GM21367 (cell line): Measurements from ENCODE around the gene POLDIP2.

Experiments used
- ATAC-seq: cut with Tn5 transposase; IDR thresholded peaks from one replicate; pipeline ENCODE4 v1.9.1; 2021; ENCODE audit not compliant: unreplicated experiment

POLDIP2 gene

DNA sequence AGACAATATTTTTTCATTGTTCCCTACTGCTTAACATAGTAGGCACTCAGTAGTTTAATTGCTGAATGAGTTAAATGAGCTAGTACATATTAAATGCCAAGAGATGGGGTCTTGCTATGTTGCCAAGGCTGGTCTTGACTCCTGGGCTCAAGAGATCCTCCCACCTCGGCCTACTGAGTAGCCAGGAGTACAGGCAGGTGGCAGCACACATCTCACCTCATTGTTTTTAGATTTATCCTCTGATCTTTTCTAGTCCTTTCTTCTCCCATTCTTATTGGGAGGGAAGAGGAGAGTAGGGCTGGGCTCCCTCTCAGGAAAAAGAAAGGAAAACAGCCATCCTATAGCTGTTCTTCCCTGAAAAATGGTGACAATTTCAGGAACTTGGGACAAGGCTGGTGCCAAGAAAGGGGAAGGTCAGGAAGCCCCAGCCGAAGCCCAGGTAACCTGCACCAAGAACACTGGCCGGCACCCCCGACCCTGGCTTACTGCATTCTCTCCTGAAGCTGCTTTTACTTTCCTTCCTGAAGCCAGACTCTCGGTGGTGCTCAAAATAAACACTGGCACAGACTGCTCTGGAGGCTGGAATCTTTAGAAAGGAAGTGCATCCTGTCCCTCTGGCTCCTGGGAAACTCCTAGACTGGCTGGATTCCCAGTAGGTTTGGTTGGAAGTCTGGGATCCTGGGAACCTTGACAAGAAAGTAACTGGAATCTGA is 19.1 kb downstream of the POLDIP2 start:
- no peak for ATAC-seq

DNA sequence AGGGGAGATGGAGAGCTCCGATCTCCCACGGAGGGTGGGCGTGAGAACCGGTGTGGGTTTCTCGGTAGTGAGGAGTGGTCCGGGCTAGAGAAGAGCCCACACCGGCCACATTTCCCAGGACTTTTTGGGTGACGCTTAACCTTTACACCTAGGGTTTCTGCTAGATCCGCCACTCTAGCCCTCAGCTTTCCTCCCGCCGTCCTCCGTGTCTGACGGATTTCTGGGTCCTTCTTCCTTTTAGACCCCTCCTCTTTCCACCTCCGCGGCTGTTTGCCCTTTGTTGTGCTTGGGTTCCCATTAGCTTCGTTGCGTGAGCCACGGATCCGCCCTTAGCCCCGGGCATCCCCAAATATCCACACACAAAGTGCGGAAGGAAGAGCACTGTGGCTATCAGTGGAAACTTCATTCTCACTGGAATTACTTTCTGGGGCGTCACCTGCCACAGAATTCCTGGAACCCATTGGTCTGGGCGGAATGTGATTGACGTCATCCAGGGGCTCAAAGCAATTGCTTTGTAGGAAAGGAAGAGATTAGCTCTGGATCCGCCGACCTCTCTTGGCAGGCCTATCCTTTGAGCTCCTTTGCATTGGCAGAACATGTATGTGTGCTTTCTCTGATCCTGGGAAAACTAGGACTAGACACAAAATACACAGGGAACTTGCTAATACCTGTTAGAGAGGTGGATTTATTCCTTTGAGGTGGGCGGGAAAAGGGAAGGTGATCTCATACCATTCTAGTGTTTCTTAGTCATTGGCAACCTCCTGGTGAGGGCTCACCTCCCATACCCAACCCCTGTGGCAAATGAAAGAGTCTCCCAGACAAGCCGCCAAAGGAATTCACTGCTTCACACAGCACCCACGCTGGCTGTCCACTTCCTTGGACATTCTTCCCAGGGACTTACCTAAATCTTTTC is 21.1 kb downstream of the POLDIP2 start:
- ATAC-seq: no peak

DNA sequence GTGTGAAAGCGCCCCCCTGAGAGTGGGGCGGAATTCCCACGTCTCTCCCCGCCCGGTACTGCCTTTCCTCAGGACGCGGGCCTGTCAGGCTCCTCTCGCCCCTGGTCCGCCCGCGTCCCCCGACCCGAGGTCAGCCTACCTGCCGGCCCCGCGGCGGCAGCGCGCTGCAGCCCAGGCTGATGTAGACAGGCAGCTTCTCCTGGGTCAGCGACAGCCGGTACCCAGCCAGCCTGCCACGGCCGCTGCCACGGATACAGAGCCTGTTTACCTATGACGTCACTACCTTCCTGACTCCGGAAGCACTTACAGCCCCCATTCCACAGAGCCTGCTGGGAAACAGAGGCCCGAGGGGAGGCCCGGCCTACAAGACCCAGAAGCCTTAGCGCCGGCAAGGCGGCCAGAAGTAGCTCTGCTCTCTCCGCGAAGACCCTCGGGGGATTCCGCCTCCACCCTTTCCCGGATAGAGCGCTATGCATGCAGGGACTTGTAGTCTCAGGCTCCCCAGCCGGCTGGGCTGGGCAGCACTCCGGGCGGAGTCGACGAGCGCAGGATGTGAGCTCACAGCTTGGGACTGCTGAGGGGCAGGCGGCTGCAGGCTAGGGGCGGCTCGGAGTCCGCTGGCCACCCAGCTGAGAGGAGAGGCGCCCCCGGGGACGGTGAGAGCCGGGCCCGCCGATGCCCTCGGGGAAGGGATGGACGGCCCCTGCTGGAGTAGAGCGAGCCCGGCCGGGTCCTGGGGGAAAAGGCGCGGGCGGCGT is 21.9 kb downstream of the POLDIP2 start, which contains the start of the genes IFT20 and TNFAIP1:
TSS of gene IFT20 (minus strand) at position 272 of the 758 bp plus-strand sequence. CDS start 3,487 bp downstream, outside the sequence.
TSS of gene TNFAIP1 (plus strand) at position 561 of the 758 bp plus-strand sequence. CDS start 3,761 bp downstream, outside the sequence.
- ATAC-seq: peak; percentile 93

DNA sequence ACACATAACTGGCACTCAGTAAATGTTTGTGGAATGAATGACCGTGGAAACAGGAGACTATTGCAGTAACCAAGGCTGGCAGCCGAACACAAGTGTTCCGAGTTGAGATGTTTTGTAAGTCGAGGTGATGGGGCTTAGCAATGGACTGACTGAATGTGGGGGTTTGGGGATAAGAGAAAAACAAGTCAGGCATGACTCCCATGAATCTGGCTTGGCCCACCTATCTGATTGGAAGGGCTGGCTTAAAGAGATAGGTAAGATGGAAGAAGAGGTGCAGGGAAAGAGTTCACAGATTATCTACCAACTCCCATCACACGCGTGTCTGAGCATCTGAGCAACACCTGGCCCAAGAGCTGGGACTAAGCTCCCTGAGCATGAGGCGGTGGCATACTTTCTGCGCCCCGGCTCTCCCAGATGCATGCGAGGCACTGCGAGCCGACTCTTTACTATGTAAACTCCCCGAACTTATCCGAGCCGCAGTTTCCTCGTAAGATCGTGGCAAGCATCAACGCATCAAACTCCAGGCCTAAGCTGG is 22.6 kb downstream of the POLDIP2 start:
- no peak for ATAC-seq

DNA sequence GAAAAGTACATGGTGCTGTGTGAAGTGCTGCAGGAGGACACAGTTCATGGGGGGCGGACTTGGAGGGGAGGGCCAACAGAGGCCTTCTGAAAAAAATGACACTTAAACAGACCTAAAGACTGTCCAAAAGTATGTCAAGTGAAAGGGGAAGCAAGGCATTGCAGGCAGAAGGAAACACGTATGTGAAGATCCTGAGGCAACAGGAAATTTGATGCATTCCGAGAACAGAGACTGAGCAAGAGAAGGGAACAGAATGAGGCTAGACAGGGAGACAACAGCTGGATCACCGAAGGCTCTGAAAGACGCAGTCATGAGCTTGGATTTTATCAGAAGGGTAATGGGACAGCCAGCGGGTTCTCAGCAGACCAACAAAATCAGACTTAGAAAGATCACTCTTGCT is 23.2 kb downstream of the POLDIP2 start:
- ATAC-seq: no peak

DNA sequence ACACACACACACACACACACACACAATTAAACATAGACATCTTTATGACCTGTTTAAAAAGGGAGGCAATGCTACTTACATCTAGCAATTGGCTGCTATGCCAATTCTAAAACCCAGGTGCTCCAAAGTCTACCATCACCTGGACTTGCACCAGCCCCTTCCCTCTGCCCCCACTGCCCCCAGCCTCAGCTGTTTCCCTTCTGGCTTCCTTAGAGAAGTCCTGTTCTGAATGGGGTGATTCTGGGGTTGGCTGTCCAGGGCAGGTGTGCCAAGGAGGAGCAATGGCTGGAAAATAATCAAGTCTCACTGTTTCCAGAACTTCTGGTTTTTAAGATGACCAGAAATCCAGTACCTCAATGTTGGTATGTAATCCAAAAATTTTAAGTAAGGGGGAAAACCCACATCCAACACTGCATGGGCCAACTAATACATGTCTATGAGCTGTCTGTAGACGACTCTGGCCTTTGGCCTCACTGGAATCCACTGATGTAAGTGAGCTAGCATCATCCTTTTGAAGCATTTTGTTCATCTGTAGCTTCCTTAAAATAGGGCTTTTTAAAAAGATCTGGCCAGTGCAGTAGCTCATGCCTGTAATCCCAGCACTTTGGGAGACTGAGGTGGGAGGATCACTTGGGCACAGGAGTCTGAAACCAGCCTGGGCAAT is 24.1 kb downstream of the POLDIP2 start:
- no peak for ATAC-seq

DNA sequence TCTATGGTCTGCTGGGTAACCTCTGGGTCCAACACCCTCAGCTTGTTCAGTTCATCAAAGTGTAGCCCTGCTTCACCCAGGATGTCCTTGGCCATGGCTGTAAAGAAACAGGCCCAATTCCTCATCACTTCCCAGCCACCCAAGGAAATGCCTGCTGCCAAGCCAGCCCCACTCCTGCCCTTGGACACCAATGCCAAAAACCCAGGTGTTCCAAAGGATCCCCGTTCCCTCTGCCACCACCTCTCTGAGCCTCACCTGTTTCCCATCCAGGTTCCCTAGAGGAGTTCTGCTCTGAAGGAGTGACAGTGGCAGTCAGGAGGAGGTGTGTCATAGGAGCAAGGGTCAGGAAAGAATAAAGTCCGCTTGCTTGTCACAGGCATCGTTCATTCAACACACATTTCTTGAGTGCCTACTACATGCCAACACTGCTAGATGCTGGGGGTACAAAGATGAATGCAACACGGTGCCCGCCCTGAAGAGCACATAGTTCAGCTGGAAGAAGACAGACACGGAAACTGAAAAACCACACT is 25.4 kb downstream of the POLDIP2 start:
- no peak for ATAC-seq

DNA sequence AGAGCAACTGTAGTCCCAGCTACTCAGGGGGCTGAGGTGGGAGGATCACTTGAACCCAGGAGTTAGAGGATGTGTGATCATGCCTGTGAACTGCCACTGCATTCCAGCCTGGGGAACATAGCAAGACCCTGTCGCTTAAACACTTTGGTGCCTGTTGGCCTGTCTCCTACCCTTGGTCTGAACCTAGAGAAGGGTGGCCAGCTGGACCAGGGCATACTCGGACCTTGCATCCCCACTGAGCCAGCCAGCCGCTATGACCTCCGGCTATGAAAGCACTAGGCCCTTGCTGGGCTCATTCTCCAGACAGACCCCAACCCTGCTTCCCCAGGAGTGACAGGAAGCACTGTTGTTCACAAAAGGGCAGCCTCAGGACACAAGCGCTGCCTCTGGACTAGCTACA is 26.7 kb downstream of the POLDIP2 start:
- ATAC-seq: no peak

DNA sequence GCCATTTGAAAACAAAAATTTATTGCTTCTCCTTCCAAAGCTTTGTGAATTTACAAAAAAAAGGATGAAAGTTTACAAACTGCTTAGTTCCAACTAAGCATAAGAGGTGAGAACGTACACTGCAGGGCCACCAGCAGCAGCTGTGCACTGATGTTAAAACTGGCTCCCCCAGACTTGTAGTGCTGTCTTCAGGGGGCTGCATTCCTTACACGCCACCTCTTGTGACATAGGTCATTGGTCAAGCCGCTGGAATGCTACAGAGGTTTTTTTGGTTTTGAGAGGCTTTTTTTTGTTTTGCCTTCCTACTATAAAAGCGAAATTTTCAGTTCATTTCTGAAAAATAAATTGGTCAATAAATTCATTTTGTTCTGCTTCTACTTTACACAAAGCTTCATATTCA is 29.0 kb downstream of the POLDIP2 start:
- no peak for ATAC-seq

DNA sequence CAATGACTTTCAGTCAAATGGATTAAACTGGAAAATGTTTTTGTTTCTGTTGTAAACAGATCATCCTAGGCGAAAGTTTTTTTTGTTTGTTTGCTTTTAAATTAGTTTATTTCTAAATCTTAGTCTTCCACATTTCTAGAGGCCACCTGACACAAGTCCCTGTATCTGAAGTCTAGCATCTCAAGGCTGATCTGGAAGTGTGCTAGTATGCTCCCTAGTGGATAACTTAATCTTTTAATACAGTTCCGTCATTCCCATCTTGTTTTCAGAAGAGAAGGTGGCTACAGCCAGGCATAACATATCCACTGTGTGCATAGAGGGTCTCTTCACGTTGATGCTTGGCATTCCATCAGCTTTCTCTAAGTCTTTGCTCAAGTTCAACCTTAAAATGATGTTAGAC is 29.6 kb downstream of the POLDIP2 start:
- ATAC-seq: no peak

DNA sequence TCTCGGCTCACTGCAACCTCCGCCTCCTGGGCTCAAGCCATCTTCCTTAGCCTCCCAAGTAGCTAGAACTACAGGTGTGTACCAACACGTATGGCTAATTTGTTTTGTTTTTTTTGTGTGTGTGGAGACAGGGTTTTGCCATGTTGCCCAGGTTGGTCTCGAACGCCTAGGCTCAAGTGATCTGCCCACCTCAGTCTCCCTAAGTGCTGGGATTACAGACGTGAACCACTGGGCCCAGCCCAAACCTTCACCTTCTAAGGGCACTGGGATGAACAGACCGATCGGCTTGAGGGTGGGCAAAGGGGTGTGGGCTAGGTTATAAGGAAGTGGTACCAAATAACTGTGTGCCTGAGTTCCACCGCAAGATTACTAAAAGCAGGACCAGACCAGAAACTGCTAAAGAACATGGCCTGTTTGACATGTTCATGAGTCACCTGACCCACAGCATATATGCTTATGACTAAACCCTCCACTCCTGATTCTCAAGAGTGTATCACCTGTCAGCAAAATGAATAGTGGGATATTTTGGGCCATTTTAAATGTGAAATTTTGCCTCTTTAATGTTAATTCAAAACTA is 30.2 kb downstream of the POLDIP2 start:
- no peak for ATAC-seq

DNA sequence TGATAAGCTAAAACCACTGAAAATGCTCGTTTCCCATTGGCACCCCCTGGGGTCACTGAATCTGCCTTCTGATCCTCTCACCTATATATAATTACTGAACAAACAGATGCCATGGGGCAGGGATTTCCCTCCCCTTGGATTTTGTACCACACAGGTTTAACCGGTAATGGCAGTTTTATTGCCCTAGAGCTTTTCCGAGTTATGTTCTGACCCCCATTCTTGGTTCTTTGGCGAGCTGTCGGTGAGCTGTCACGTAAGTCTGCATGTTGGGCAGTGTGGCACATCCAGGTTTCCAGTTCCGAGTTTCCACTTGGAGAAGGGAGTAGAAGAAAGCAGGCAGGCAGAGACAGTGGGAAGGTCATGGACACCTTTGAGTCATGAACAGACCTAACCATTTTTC is 31.2 kb downstream of the POLDIP2 start:
- no peak for ATAC-seq

DNA sequence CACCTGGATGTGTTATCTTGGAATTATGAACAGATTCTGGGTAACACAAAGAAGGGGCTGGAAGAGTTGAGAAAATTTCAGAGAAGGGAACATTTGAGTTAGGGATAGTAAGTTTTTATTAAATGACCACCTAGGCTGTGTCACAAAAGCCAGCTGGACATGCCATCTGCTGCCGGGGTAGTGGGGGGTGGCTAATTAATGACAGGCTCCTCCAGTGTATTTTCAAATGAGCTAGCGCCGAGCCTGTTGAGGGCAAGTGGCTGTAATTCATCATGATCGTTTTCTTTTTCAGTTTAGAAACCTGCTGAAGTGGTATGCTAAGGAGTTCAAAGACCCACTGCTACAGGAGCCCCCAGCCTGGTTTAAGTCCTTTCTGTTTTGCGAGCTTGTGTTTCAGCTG is 32.1 kb downstream of the POLDIP2 start:
- ATAC-seq: no peak

DNA sequence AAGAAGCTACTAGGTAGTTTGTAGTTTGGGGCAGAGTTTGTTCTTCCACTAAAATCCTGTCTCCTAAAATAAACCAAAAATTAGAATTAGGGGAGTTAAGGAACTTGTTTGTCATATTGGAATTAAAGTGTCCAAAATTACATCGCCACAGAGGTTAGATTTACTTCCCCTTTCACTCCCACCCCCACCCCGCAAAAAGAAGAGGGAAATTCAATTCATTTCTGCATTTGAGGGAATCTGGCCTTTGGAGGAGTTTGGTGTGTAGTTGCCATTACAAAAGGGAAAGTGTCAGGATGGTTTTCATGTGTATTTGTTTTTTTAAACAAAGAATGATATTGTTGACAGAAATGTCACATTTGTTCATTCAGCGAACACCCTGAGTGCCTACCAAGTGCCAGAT is 32.5 kb downstream of the POLDIP2 start:
- no peak for ATAC-seq

DNA sequence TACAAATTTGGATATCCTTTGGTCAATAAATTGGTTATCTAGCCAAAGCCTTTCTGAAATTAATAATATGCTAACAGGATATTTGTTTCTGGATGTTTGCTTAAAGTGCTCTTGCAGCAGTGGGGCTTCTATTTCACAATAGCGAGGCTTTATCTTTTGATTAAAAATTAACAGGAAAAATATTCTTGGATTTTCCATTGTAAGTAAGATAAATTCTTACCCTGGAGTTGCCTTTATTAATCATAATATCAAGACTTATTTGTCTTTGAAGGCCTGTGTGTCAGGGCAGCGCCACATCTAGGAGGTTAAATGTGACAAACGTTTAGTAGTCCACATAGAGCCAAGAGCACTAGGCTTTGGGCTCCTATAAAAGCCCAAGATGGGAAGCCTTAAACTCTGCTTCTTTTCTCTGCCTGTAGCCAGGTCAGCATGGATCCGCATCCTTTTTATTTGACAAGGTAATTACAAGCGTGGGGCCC is 33.0 kb downstream of the POLDIP2 start:
- no peak for ATAC-seq

DNA sequence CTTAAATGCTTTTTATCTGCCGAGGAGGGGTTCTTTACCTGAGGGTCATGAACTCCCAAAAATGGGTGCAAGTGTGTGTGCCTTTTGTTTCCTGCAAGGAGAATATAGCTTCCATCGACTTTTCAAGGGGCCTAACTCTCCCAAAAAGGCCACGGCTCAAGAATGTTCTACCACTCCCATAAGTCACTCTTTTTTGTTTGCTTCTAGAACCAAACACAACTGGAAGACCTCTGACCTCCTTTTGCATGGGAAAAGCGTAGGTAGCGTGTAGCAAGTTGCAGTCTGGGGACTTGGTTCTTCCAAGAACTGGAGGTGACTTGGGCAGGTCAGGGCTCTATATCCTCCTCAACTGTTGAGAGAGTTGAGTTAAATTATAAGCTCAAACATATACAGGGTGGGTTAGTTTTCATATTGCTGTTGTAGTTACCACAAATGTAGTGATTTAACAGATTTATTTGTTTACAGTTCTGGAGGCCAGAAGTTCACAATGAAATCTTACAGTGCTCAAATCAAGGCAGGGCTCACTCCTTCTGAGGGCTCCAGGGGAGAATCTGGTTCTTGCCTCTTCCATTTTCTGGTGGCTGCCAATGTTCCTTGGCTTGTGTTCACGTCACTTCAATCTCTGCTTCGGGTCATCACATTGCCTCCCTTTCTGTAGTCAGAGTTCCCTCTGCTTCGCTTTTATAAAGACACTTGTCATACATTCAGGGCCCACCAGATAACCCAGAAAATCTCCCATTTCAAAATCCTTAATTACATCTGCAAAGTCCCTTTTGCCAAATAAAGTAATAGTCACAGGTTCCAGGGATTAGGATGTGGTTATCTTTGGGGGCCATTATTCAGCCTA is 36.9 kb downstream of the POLDIP2 start:
- no peak for ATAC-seq

DNA sequence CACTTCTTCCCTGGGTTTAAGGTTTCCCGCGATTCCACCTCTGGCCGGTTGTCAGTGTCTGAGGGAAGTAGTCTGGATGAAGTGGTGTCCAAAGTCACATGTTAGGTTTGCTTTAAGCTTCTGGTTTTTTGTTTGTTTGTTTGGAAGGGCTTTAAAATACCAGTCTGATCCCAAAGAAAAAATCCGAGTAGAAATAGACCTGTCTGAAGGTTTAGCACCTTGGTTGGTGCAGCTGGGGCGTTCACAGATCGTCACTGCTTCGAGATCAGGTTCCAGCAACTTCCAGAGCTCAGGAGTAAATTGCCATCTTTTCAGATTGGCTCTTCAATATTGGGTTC is 37.8 kb downstream of the POLDIP2 start:
- ATAC-seq: no peak

DNA sequence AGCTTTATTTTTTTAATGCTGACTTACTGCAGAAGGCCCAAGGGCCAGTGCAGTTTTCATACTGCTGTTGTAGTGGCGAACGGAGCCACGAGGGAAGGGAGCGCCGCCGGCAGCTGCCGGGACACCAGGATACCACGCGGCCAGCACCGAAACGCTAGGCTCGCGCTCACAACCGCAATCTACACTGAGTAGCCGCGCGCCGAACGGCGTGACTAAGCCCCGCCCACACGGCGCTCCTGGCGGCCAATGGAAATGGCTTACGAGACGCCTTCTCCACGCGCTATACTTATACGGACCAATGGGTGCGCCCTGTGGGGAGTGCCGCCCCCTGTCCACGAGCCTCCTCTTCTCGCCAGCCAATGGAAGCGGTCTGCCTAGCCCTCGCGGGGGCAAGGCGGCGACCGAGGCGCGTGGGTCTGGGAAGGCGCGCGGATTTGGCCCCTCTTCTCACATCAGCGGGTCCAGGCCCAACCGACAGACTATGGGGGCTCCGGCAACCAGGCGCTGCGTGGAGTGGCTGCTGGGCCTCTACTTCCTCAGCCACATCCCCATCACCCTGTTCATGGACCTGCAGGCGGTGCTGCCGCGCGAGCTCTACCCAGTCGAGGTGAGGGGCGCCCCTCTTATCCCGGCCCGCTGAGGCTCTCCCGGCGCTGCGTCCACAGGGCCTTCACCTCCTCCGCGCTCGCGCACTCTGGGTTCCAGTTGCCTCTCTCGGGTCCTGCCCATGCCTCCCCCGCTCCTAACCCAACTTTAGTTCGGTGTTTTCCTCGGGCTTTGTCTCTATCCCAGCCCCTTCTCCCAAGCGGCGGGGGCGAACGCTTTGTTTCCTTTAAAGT is 38.3 kb downstream of the POLDIP2 start, which contains the start of gene TMEM97:
TSS of gene TMEM97 (plus strand) at position 442 of the 839 bp plus-strand sequence. CDS start at position 482, 40 bp downstream.
- ATAC-seq: peak; percentile 89
